ENCODE results near the gene GPR135.

The GPR135 gene

DNA sequence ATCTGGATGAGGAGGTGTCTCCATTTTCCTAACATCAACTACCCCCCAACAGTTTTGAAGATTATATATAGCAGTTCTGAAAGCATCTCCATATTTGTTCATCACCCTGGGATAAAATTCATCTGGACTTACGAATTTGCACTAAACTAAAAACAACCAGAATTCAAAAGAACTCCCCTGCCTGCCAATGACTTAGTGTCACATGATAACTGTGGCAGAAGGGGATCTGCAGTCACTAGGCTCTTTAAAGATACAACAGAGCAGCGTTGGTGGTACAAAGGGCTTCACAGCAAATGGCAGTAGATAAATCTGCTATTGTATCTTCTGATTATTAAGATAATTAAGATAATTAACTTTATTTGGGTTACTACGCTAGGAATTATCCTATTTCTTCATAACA lies 30.1 kb downstream of the GPR135 start:
- Histone ChIP-seq H3K36me3 (ENCODE audit: insufficient read depth) (no peaks in the 10 kb centered on the region), H4K20me1 (ENCODE audit: insufficient read depth) (no peaks in the 10 kb centered on the region), H3K9ac (no peak overlapping the region), H3K4me1 (ENCODE audit: low read depth, poor library complexity, severe bottlenecking) (no peaks in the 10 kb centered on the region), H3K79me2 (ENCODE audit: insufficient read depth, low read depth) (no peaks in the 10 kb centered on the region), H3K27ac (no peak overlapping the region), H3K27me3 (ENCODE audit: insufficient read depth, low read depth) (no peaks in the 10 kb centered on the region), H3K4me2 (no peak overlapping the region), H2AFZ (ENCODE audit: low read depth) (no peak overlapping the region), H3K4me3 (IDR thresholded peaks at IDR 0.05; ENCODE audit: insufficient read depth, low read depth, low read length) (no peak overlapping the region)
- TF ChIP-seq, protein P1, sequence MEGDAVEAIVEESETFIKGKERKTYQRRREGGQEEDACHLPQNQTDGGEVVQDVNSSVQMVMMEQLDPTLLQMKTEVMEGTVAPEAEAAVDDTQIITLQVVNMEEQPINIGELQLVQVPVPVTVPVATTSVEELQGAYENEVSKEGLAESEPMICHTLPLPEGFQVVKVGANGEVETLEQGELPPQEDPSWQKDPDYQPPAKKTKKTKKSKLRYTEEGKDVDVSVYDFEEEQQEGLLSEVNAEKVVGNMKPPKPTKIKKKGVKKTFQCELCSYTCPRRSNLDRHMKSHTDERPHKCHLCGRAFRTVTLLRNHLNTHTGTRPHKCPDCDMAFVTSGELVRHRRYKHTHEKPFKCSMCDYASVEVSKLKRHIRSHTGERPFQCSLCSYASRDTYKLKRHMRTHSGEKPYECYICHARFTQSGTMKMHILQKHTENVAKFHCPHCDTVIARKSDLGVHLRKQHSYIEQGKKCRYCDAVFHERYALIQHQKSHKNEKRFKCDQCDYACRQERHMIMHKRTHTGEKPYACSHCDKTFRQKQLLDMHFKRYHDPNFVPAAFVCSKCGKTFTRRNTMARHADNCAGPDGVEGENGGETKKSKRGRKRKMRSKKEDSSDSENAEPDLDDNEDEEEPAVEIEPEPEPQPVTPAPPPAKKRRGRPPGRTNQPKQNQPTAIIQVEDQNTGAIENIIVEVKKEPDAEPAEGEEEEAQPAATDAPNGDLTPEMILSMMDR (conservative IDR thresholded peaks at IDR 0.05; ENCODE audit: low read depth, low read length): no peak

DNA sequence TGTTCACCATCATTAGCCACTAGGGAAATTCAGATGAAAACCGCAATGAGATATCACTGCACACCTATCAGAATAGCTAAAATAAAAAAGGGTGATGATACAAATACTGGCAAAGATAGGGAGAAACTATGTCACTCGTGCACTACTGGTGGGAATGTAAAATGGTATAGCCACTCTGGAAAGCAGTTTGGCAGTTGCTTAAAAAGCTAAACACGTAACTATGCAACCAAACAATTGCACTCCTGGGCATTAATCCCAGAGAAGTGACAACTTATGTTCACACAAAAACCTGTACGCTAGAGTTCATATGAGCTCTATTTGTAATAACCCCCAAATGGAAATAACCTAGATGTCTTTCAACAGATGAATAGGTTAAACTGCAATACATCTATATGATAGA lies 35.4 kb downstream of the GPR135 start:
- H3K4me3 ChIP-seq (IDR thresholded peaks at IDR 0.05; ENCODE audit: insufficient read depth, low read depth, low read length): no peak overlapping the region
- TF ChIP-seq, protein P1 (conservative IDR thresholded peaks at IDR 0.05; ENCODE audit: low read depth, low read length): no peak
- no peaks in the 10 kb centered on the region for H3K36me3 ChIP-seq (ENCODE audit: insufficient read depth)
- no peak overlapping the region for H2AFZ ChIP-seq (ENCODE audit: low read depth)
- no peak overlapping the region for H3K27ac ChIP-seq
- H3K4me1 ChIP-seq (ENCODE audit: low read depth, poor library complexity, severe bottlenecking): no peaks in the 10 kb centered on the region
- H3K4me2 ChIP-seq: no peak overlapping the region
- H3K27me3 ChIP-seq (ENCODE audit: insufficient read depth, low read depth): no peaks in the 10 kb centered on the region
- H3K9ac ChIP-seq: no peak overlapping the region
- H4K20me1 ChIP-seq (ENCODE audit: insufficient read depth): no peaks in the 10 kb centered on the region
- H3K79me2 ChIP-seq (ENCODE audit: insufficient read depth, low read depth): no peaks in the 10 kb centered on the region

DNA sequence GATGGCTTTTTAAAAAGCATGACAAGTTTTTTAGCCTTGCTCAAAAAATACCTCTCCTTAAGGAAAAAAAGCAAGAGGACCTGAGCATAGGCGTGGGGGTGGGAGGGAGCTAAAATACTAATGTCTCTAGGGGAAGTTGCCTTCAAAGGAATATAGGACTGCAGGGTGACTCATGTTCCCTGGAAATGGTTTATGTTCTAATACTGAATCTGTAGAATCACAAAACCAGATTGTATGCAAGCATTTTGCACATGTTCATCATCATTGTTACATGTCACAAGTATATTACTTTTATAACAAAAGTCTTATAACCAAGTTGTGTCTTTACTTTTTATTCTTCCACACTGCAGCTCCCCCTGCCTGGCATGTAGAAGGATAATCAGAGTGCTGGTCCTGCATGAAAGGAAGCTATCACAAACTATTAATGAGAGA lies 36.6 kb downstream of the GPR135 start:
- no peak overlapping the region for H3K4me2 ChIP-seq
- no peaks in the 10 kb centered on the region for H3K4me1 ChIP-seq (ENCODE audit: low read depth, poor library complexity, severe bottlenecking)
- no peak overlapping the region for H2AFZ ChIP-seq (ENCODE audit: low read depth)
- no peak overlapping the region for H3K4me3 ChIP-seq (IDR thresholded peaks at IDR 0.05; ENCODE audit: insufficient read depth, low read depth, low read length)
- no peaks in the 10 kb centered on the region for H3K79me2 ChIP-seq (ENCODE audit: insufficient read depth, low read depth)
- TF ChIP-seq, protein P1 (conservative IDR thresholded peaks at IDR 0.05; ENCODE audit: low read depth, low read length): no peak
- no peaks in the 10 kb centered on the region for H3K36me3 ChIP-seq (ENCODE audit: insufficient read depth)
- no peaks in the 10 kb centered on the region for H4K20me1 ChIP-seq (ENCODE audit: insufficient read depth)
- no peaks in the 10 kb centered on the region for H3K27me3 ChIP-seq (ENCODE audit: insufficient read depth, low read depth)
- no peak overlapping the region for H3K9ac ChIP-seq
- H3K27ac ChIP-seq: no peak overlapping the region

DNA sequence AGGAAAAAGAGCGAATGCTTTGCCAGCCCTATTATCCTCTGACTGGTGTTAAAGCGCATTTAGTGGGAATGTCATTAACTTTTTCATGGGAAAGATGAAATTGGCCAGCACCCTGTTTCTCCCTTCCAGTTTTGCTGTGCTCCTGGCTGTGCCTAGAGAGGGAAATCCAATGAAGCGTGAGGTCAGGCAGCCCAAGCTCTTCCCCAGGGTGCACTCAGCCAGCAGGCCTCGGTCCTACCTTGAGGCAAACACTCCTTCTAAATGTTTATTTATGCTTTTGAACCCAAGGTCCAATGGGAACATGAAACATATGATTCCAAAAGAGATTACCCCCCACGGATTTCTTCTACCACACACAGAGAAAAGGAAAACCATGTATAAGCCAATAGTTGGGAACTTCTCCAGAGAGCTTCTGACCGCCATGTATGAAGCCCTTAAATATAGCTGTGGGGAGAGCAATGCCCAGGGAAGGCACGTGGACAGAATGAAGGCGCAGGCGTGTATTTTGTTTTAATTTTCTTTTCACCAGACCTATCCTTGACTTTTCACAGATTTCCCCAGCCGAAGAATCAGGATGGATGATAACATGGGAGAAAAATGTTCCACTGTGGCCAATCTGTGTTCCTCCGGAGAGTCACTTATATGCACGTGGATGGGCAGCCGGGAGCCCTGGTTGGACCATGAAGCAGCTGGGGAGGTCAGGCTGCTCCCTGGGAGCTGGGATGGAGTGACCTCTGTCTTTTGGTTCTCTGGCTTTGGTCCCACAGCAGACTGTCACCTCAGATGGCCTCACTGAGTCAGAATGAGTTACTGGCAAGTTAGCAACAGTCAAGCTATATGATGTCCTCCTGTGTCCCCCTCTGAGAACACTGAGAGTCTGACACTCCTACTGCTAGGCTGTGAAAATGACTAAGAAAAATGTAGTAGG lies 37.3 kb downstream of the GPR135 start:
- no peaks in the 10 kb centered on the region for H3K4me1 ChIP-seq (ENCODE audit: low read depth, poor library complexity, severe bottlenecking)
- H3K79me2 ChIP-seq (ENCODE audit: insufficient read depth, low read depth): no peaks in the 10 kb centered on the region
- H3K27ac ChIP-seq: no peak overlapping the region
- no peak overlapping the region for H2AFZ ChIP-seq (ENCODE audit: low read depth)
- H4K20me1 ChIP-seq (ENCODE audit: insufficient read depth): no peaks in the 10 kb centered on the region
- TF ChIP-seq, protein P1 (conservative IDR thresholded peaks at IDR 0.05; ENCODE audit: low read depth, low read length): no peak
- H3K9ac ChIP-seq: no peak overlapping the region
- H3K36me3 ChIP-seq (ENCODE audit: insufficient read depth): no peaks in the 10 kb centered on the region
- no peak overlapping the region for H3K4me3 ChIP-seq (IDR thresholded peaks at IDR 0.05; ENCODE audit: insufficient read depth, low read depth, low read length)
- H3K4me2 ChIP-seq: no peak overlapping the region
- no peaks in the 10 kb centered on the region for H3K27me3 ChIP-seq (ENCODE audit: insufficient read depth, low read depth)
